ENCODE results near the gene KDM4D. TPM values are rescaled to one million over a fixed set of nuclear protein-coding genes. Genes with fewer than 3 reads are reported as not detected.

KDM4D gene
- total and polyA plus RNA-seq, 4 donors = 0.30 to 0.94 (median 0.76) TPM

DNA sequence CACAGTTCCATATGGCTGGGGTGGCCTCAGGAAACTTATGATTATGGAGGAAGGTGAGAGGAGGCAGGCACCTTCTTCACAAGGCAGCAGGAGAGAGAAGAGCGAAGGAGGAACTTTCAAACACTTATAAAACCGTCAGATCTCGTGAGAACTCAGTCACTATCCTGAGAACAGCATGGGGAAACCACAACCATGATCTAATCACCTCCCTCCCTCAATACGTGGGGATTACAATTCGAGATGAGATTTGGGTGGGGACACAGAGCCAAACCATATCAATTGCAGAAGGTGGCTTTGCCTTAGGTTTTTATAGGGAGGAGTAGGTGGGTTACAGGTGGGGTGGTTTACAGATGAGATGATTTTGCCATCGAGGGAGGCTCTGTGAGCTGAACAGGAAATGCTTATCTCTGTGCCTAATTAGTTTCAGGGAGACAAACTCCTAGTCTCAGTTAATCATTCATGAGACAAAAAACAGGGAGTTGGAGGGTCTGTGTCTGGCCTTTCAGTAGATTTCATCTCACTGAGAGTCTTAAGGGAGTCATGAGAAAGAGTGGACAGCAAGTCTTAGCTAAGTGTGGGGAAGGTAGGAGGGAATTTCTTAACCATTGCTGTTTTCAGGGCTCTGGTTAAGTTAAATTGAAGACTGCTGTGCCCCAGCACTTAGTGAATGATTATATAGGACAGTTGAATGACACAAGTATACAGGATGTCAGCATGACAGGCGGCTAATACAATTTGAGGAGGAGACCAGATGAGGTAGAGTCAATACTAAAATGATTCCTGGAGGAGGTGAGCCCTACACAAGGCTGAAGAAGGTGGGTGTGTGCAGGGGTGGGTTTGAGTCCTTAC, 47.9 kb upstream of the KDM4D start:
- 48 to 51% methylated on average over 7 of the region's 7 CpGs for WGBS, 2 donors
- DNase-seq = peak in 1 of 3 donors; percentile 26
- no peak overlapping the region for H3K9ac ChIP-seq (ENCODE audit: insufficient read depth in 1 of 2, low read length in 2 of 2)
- no peaks in the 10 kb centered on the region for H3K27me3 ChIP-seq (ENCODE audit: control insufficient read depth in 3 of 3, insufficient read depth in 3 of 3, low read length in 2 of 3)
- H3K36me3 ChIP-seq (ENCODE audit: control insufficient read depth in 4 of 4, insufficient read depth in 4 of 4, low read length in 4 of 4) = no peaks in the 10 kb centered on the region
- H3K4me1 ChIP-seq (ENCODE audit: control insufficient read depth in 5 of 5, insufficient read depth in 5 of 5, low read length in 5 of 5) = peaks cover 0 to 71% (median 44%) of the 10 kb centered on the region in 5 donors
- H3K27ac ChIP-seq (ENCODE audit: low read depth in 1 of 2, low read length in 1 of 2) = peak overlapping the region in 1 of 2 donors; percentile 89
- no peak for ATAC-seq (ENCODE audit: insufficient read depth, low FRiP score)
- peaks cover 0 to 2% (median 0%) of the 10 kb centered on the region in 4 donors for H3K9me3 ChIP-seq (ENCODE audit: control insufficient read depth in 4 of 4, insufficient read depth in 3 of 4, low read length in 3 of 4)
- H3K4me3 ChIP-seq = no peak overlapping the region
- TF ChIP-seq, protein P1, sequence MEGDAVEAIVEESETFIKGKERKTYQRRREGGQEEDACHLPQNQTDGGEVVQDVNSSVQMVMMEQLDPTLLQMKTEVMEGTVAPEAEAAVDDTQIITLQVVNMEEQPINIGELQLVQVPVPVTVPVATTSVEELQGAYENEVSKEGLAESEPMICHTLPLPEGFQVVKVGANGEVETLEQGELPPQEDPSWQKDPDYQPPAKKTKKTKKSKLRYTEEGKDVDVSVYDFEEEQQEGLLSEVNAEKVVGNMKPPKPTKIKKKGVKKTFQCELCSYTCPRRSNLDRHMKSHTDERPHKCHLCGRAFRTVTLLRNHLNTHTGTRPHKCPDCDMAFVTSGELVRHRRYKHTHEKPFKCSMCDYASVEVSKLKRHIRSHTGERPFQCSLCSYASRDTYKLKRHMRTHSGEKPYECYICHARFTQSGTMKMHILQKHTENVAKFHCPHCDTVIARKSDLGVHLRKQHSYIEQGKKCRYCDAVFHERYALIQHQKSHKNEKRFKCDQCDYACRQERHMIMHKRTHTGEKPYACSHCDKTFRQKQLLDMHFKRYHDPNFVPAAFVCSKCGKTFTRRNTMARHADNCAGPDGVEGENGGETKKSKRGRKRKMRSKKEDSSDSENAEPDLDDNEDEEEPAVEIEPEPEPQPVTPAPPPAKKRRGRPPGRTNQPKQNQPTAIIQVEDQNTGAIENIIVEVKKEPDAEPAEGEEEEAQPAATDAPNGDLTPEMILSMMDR (IDR thresholded peaks at IDR 0.05; ENCODE audit: control extremely low read depth, extremely low read depth) = no peak

DNA sequence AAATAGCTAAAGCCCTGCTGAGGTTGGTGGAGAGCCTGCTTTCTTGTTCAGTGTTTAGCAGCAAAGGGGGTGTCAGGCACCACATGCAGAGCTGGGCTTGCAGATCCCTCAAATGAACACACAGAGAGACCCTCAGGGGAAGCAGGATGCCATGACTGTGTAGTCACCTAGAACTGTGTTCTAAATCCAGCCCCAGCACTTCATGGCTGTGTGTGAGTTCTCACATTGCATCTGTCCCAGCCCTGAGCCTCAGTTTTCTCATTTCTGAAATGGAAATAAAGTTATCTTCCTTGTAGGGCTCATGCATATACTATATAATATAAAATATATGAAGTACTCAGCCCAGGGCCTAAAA, 47.3 kb upstream of the KDM4D start:
- peaks cover 0 to 71% (median 44%) of the 10 kb centered on the region in 5 donors for H3K4me1 ChIP-seq (ENCODE audit: control insufficient read depth in 5 of 5, insufficient read depth in 5 of 5, low read length in 5 of 5)
- no peak for ATAC-seq (ENCODE audit: insufficient read depth, low FRiP score)
- H3K27ac ChIP-seq (ENCODE audit: low read depth in 1 of 2, low read length in 1 of 2) = peak overlapping the region in 1 of 2 donors; percentile 89
- no peaks in the 10 kb centered on the region for H3K36me3 ChIP-seq (ENCODE audit: control insufficient read depth in 4 of 4, insufficient read depth in 4 of 4, low read length in 4 of 4)
- peaks cover 0 to 2% (median 0%) of the 10 kb centered on the region in 4 donors for H3K9me3 ChIP-seq (ENCODE audit: control insufficient read depth in 4 of 4, insufficient read depth in 3 of 4, low read length in 3 of 4)
- H3K4me3 ChIP-seq = no peak overlapping the region
- peak in 1 of 3 donors; percentile 32 for DNase-seq
- H3K9ac ChIP-seq (ENCODE audit: insufficient read depth in 1 of 2, low read length in 2 of 2) = no peak overlapping the region
- TF ChIP-seq, protein P1 (IDR thresholded peaks at IDR 0.05; ENCODE audit: control extremely low read depth, extremely low read depth) = no peak
- no peaks in the 10 kb centered on the region for H3K27me3 ChIP-seq (ENCODE audit: control insufficient read depth in 3 of 3, insufficient read depth in 3 of 3, low read length in 2 of 3)

DNA sequence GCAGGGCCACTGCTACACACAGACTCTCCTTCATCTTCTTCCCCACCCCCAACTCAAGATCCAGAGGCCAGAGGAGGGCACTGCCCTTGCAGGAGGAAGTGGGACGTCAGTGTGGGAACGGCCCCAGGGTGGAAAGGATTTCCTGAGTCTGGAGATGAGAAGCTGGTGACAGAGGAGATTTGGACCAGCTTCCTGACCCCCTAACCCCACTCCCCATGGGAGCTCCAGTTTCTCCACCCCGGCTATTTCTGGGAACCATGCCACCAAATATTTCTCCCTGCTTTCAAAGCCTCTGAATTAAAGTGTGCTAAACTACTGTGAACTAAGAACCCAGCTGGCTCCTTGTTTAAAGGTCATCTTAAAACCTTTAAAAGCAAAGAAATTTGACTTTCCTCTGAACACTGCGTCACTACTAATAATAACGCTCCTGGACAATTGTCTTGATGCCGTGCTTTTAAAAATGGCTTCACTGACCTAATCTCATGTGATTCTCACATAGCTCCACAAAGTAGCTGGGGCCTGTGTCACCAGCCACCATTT, 46.7 kb upstream of the KDM4D start:
- H3K4me3 ChIP-seq = no peak overlapping the region
- WGBS, 2 donors = 12 to 19% methylated on average over 6 of the region's 6 CpGs
- DNase-seq (peak; percentile 96 to 99 (median 99)), ATAC-seq (ENCODE audit: insufficient read depth, low FRiP score) (peak; percentile 56)
- peak overlapping the region in 1 of 2 donors; percentile 76 for H3K9ac ChIP-seq (ENCODE audit: insufficient read depth in 1 of 2, low read length in 2 of 2)
- no peaks in the 10 kb centered on the region for H3K27me3 ChIP-seq (ENCODE audit: control insufficient read depth in 3 of 3, insufficient read depth in 3 of 3, low read length in 2 of 3)
- no peaks in the 10 kb centered on the region for H3K36me3 ChIP-seq (ENCODE audit: control insufficient read depth in 4 of 4, insufficient read depth in 4 of 4, low read length in 4 of 4)
- H3K27ac ChIP-seq (ENCODE audit: low read depth in 1 of 2, low read length in 1 of 2) = peak overlapping the region in 1 of 2 donors; percentile 75
- TF ChIP-seq, protein P1 (IDR thresholded peaks at IDR 0.05; ENCODE audit: control extremely low read depth, extremely low read depth) = no peak
- peaks cover 0 to 71% (median 44%) of the 10 kb centered on the region in 5 donors for H3K4me1 ChIP-seq (ENCODE audit: control insufficient read depth in 5 of 5, insufficient read depth in 5 of 5, low read length in 5 of 5)
- peaks cover 0 to 3% (median 0%) of the 10 kb centered on the region in 4 donors for H3K9me3 ChIP-seq (ENCODE audit: control insufficient read depth in 4 of 4, insufficient read depth in 3 of 4, low read length in 3 of 4)
